Endodermal cell (in vitro differentiated cells): ENCODE data around the gene MYBPC2. TPM values are rescaled to one million over a fixed set of nuclear protein-coding genes. Genes with fewer than 3 reads are reported as not detected.

Source experiments
- DNase-seq: peaks from one replicate; pipeline ENCODE4 v3.0.0-alpha.2; 2017
- H3K27ac ChIP-seq: 2 replicates; pipeline ENCODE4 v1.5.1; 2013; ENCODE audit warnings: mild to moderate bottlenecking, low read depth, low read length, moderate library complexity
- H3K27me3 ChIP-seq: 2 replicates; pipeline ENCODE4 v1.6.1; 2013; ENCODE audit warnings: mild to moderate bottlenecking, low read length, moderate library complexity; ENCODE audit not compliant: insufficient read depth, control insufficient read depth, poor library complexity, severe bottlenecking
- H3K36me3 ChIP-seq: 2 replicates; pipeline ENCODE4 v1.7.0; 2013; ENCODE audit warnings: mild to moderate bottlenecking, low read length, moderate library complexity; ENCODE audit not compliant: control insufficient read depth, insufficient read depth
- H3K4me1 ChIP-seq: one replicate; pipeline ENCODE4 v1.7.0; 2013; ENCODE audit warnings: low read length; ENCODE audit not compliant: control insufficient read depth, insufficient read depth
- H3K4me3 ChIP-seq: 2 replicates; pipeline ENCODE4 v1.5.1; 2013; ENCODE audit warnings: mild to moderate bottlenecking, low read length, moderate library complexity
- H3K9ac ChIP-seq: 2 replicates; pipeline ENCODE4 v1.6.1; 2013; ENCODE audit warnings: mild to moderate bottlenecking, low read length, moderate library complexity; ENCODE audit not compliant: poor library complexity, severe bottlenecking; ENCODE audit errors: extremely low read depth
- H3K9me3 ChIP-seq: 2 replicates; pipeline ENCODE4 v1.6.1; 2013; ENCODE audit warnings: mild to moderate bottlenecking, low read length, moderate library complexity; ENCODE audit not compliant: control insufficient read depth
- H3K27ac Mint-ChIP-seq: 2 replicates; pipeline ENCODE4 v1.8.0; 2020; ENCODE audit warnings: mixed read lengths
- H3K27me3 Mint-ChIP-seq: 2 replicates; pipeline ENCODE4 v1.8.0; 2021; ENCODE audit warnings: mild to moderate bottlenecking, mixed read lengths; ENCODE audit not compliant: insufficient read depth
- H3K36me3 Mint-ChIP-seq: 2 replicates; pipeline ENCODE4 v1.8.0; 2020; ENCODE audit warnings: low read depth, mixed read lengths
- H3K4me1 Mint-ChIP-seq: 2 replicates; pipeline ENCODE4 v1.8.0; 2020; ENCODE audit warnings: mixed read lengths
- H3K4me3 Mint-ChIP-seq: 2 replicates; pipeline ENCODE4 v1.8.0; 2020; ENCODE audit warnings: mild to moderate bottlenecking, moderate library complexity, mixed read lengths
- H3K9me3 Mint-ChIP-seq: 2 replicates; pipeline ENCODE4 v1.8.0; 2020; ENCODE audit warnings: mild to moderate bottlenecking, mixed read lengths
- CTCF ChIP-seq: fragments of 200-600 bp; sonication (generic); conservative IDR thresholded peaks from 2 replicates; pipeline ENCODE4 v1.5.0; 2021; ENCODE audit warnings: antibody characterized with exemption, mild to moderate bottlenecking
- WGBS, 2 experiments: methylation state at CpG; one replicate each; pipeline versions ENCODE4 v1.1.5 to v1.1.7; 2013; ENCODE audit warnings: missing lambda C conversion rate in 2 of 2, mixed read lengths in 1 of 2; ENCODE audit not compliant: insufficient coverage in 1 of 2, insufficient read length in 1 of 2; 5-methylcytosine and 5-hydroxymethylcytosine counted together
- total RNA-seq, 2 donors: library from RNA; stranded (reverse); fragmentation: NEBNext Ultra II Directional in 1 of 2; extraction: Animal tissue kit (Norgen Biotek cat#: 25700) in 1 of 2; gene quantifications; 2 replicates in 1 of 2; 3 replicates in 1 of 2; pipeline ENCODE4 v1.2.1, GENCODE V29; 2021

Gene MYBPC2
- total RNA-seq, 2 donors from 2014 or later: 1.9 to 2.3 TPM

GRCh38 chr19:50427997-50428425 is 4.7 kb upstream of the MYBPC2 start:
- Mint-ChIP-seq H3K9me3 (no peaks in the 10 kb centered on the region), H3K27ac (no peak overlapping the region), H3K36me3 (no peaks in the 10 kb centered on the region), H3K4me3 (peak overlapping the region; percentile 44), H3K27me3 (peaks cover 34% of the 10 kb centered on the region), H3K4me1 (peaks cover 8% of the 10 kb centered on the region)
- Histone ChIP-seq H3K4me1 (no peaks in the 10 kb centered on the region), H3K9me3 (no peaks in the 10 kb centered on the region), H3K36me3 (no peaks in the 10 kb centered on the region), H3K27ac (no peak overlapping the region), H3K27me3 (no peaks in the 10 kb centered on the region), H3K9ac (no peak overlapping the region), H3K4me3 (no peak overlapping the region)
- DNase-seq: peak; percentile 91
- no peak for TF ChIP-seq CTCF
- WGBS, 2 experiments: 86 to 90% methylated on average over 34 to 38 of the region's 38 CpGs

GRCh38 chr19:50428772-50429463 is 3.8 kb upstream of the MYBPC2 start:
- no peak for TF ChIP-seq CTCF
- DNase-seq: peak; percentile 40
- peaks cover 34% of the 10 kb centered on the region for H3K27me3 Mint-ChIP-seq
- H3K4me1 Mint-ChIP-seq: peaks cover 8% of the 10 kb centered on the region
- H3K27ac Mint-ChIP-seq: no peak overlapping the region
- Histone ChIP-seq H3K9ac (no peak overlapping the region), H3K27me3 (no peaks in the 10 kb centered on the region), H3K4me1 (no peaks in the 10 kb centered on the region), H3K36me3 (no peaks in the 10 kb centered on the region), H3K4me3 (no peak overlapping the region), H3K9me3 (no peaks in the 10 kb centered on the region), H3K27ac (no peak overlapping the region)
- H3K4me3 Mint-ChIP-seq: no peak overlapping the region
- 86 to 92% methylated on average over 4 to 7 of the region's 7 CpGs for WGBS, 2 experiments
- no peaks in the 10 kb centered on the region for H3K9me3 Mint-ChIP-seq
- no peaks in the 10 kb centered on the region for H3K36me3 Mint-ChIP-seq

GRCh38 chr19:50430888-50431342 is 1.8 kb upstream of the MYBPC2 start:
- H3K9ac ChIP-seq: peak overlapping the region; percentile 45
- no peaks in the 10 kb centered on the region for H3K27me3 ChIP-seq
- TF ChIP-seq CTCF: no peak
- H3K4me1 ChIP-seq: no peaks in the 10 kb centered on the region
- no peaks in the 10 kb centered on the region for H3K9me3 ChIP-seq
- H3K4me3 ChIP-seq: peak overlapping the region; percentile 81
- peaks cover 36% of the 10 kb centered on the region for H3K27me3 Mint-ChIP-seq
- peaks cover 8% of the 10 kb centered on the region for H3K4me1 Mint-ChIP-seq
- H3K9me3 Mint-ChIP-seq: no peaks in the 10 kb centered on the region
- no peaks in the 10 kb centered on the region for H3K36me3 Mint-ChIP-seq
- no peak for DNase-seq
- H3K4me3 Mint-ChIP-seq: peak overlapping the region; percentile 74
- peak overlapping the region; percentile 90 for H3K27ac Mint-ChIP-seq
- H3K36me3 ChIP-seq: no peaks in the 10 kb centered on the region
- 76 to 78% methylated on average over 10 to 13 of the region's 13 CpGs for WGBS, 2 experiments
- no peak overlapping the region for H3K27ac ChIP-seq
